OCI-LY7 (cell line): Measurements from ENCODE around the gene TRA2B.

Experiments
- EZH2phosphoT487 ChIP-seq: fragments of 200-600 bp; sonication (generic); IDR thresholded peaks from 2 replicates; pipeline ENCODE4 v1.6.1; 2018; ENCODE audit warnings: low read depth, borderline replicate concordance, mild to moderate bottlenecking, mixed run types, antibody characterized with exemption, low read length, moderate library complexity, mixed read lengths
- TF ChIP-seq, protein P1 (sequence below): fragments of 200-600 bp; sonication (generic); conservative IDR thresholded peaks from 2 replicates; pipeline ENCODE4 v1.5.1; 2014; ENCODE audit warnings: mild to moderate bottlenecking, antibody characterized with exemption, low read length, moderate library complexity, mixed read lengths

DNA sequence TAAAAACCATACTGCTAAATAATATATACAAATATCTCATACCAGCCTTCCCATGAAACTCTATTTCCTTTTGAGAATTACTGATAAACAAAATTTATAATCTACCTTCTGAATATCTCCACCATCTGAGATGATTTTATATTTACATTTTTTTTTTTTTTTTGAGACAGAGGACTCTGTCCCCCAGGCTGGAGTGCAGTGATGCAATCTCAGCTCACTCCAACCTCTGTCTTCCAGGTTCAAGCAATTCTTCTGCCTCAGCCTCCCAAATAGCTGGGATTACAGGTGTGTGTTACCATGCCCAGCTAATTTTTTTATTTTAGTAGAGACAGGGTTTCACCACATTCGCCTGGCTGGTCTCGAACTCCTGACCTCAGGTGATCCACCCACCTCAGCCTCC is 70.2 kb downstream of the TRA2B start:
- TF ChIP-seq, protein P1, sequence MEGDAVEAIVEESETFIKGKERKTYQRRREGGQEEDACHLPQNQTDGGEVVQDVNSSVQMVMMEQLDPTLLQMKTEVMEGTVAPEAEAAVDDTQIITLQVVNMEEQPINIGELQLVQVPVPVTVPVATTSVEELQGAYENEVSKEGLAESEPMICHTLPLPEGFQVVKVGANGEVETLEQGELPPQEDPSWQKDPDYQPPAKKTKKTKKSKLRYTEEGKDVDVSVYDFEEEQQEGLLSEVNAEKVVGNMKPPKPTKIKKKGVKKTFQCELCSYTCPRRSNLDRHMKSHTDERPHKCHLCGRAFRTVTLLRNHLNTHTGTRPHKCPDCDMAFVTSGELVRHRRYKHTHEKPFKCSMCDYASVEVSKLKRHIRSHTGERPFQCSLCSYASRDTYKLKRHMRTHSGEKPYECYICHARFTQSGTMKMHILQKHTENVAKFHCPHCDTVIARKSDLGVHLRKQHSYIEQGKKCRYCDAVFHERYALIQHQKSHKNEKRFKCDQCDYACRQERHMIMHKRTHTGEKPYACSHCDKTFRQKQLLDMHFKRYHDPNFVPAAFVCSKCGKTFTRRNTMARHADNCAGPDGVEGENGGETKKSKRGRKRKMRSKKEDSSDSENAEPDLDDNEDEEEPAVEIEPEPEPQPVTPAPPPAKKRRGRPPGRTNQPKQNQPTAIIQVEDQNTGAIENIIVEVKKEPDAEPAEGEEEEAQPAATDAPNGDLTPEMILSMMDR: no peak
- no peak for TF ChIP-seq EZH2phosphoT487
